Measurements from ENCODE around the gene BPGM. TPM values are rescaled to one million over a fixed set of nuclear protein-coding genes. Genes with fewer than 3 reads are reported as not detected.
A peak's percentile ranks its signal among the peaks of the same experiment; 100 is the strongest.
"Not testable (repeated sequence)": the region's sequence is repeated elsewhere in the genome, so short reads cannot be mapped to it uniquely, and the experiment has no call there.

Gene BPGM
- total RNA-seq, 2 experiments from 2014 or later = 18.6 to 19.7 TPM

GRCh38 chr7:134637934-134638719 lies 8.5 kb upstream of the BPGM start:
- CTCF ChIA-PET = interaction anchor here (1.0 to 7.4 kb wide), 2 partner anchors 64 to 531 kb away, joined by 4 to 65 read pairs; no protein-coding TSS in a partner anchor

GRCh38 chr7:134639061-134639460 lies 7.6 kb upstream of the BPGM start:
- peaks cover 60% of the 10 kb centered on the region for H3K4me1 Mint-ChIP-seq
- ATAC-seq (no peak), DNase-seq (no peak)
- no peak overlapping the region for H3K4me3 Mint-ChIP-seq
- H3K9me3 Mint-ChIP-seq (ENCODE audit: low read depth) = peaks cover 4% of the 10 kb centered on the region
- CTCF ChIA-PET = no interaction called here
- H3K27me3 Mint-ChIP-seq = no peaks in the 10 kb centered on the region
- H3K27ac Mint-ChIP-seq = no peak overlapping the region
- peaks cover 13% of the 10 kb centered on the region for H3K36me3 Mint-ChIP-seq

More at GRCh38 chr7:134637934-134638719, 8.5 kb upstream of the BPGM start:
- Mint-ChIP-seq H3K4me1 (peaks cover 58% of the 10 kb centered on the region), H3K9me3 (ENCODE audit: low read depth) (peaks cover 4% of the 10 kb centered on the region), H3K36me3 (peaks cover 13% of the 10 kb centered on the region), H3K4me3 (no peak overlapping the region), H3K27me3 (no peaks in the 10 kb centered on the region), H3K27ac (peak overlapping the region; percentile 12)
- ATAC-seq (no peak), DNase-seq (no peak)

GRCh38 chr7:134639683-134640279 lies 6.9 kb upstream of the BPGM start:
- peaks cover 58% of the 10 kb centered on the region for H3K4me1 Mint-ChIP-seq
- H3K27ac Mint-ChIP-seq = no peak overlapping the region
- no peak overlapping the region for H3K4me3 Mint-ChIP-seq

GRCh38 chr7:134640842-134641715 lies 5.6 kb upstream of the BPGM start:
- Mint-ChIP-seq H3K27me3 (no peaks in the 10 kb centered on the region), H3K36me3 (peaks cover 13% of the 10 kb centered on the region), H3K4me3 (no peak overlapping the region)

More at GRCh38 chr7:134639683-134640279, 6.9 kb upstream of the BPGM start:
- peaks cover 13% of the 10 kb centered on the region for H3K36me3 Mint-ChIP-seq
- peaks cover 4% of the 10 kb centered on the region for H3K9me3 Mint-ChIP-seq (ENCODE audit: low read depth)
- CTCF ChIA-PET = interaction anchor here (1.1 kb wide), 1 partner anchor 111 kb away, joined by 4 read pairs; no protein-coding TSS in a partner anchor
- ATAC-seq (no peak), DNase-seq (no peak)
- no peaks in the 10 kb centered on the region for H3K27me3 Mint-ChIP-seq

GRCh38 chr7:134641981-134642380 lies 4.7 kb upstream of the BPGM start:
- not testable (repeated sequence) for DNase-seq; H3K9me3 Mint-ChIP-seq (ENCODE audit: low read depth); H3K27me3 Mint-ChIP-seq; H3K36me3 Mint-ChIP-seq; H3K4me3 Mint-ChIP-seq; ATAC-seq
- CTCF ChIA-PET = interaction anchor here (1.3 kb wide), 1 partner anchor 36 kb away, joined by 3 read pairs; no protein-coding TSS in a partner anchor
- Mint-ChIP-seq H3K4me1 (peaks cover 39% of the 10 kb centered on the region), H3K27ac (peak overlapping the region; percentile 69)

More at GRCh38 chr7:134640842-134641715, 5.6 kb upstream of the BPGM start:
- DNase-seq (no peak), ATAC-seq (peak; percentile 70)
- Mint-ChIP-seq H3K27ac (peak overlapping the region; percentile 69), H3K9me3 (ENCODE audit: low read depth) (peaks cover 4% of the 10 kb centered on the region), H3K4me1 (peaks cover 48% of the 10 kb centered on the region)
- CTCF ChIA-PET = interaction anchor here (1.3 kb wide), 1 partner anchor 35 kb away, joined by 3 read pairs; no protein-coding TSS in a partner anchor

GRCh38 chr7:134643131-134643530 lies 3.5 kb upstream of the BPGM start:
- Mint-ChIP-seq H3K9me3 (ENCODE audit: low read depth) (peaks cover 4% of the 10 kb centered on the region), H3K4me1 (peaks cover 33% of the 10 kb centered on the region), H3K27me3 (no peaks in the 10 kb centered on the region), H3K27ac (no peak overlapping the region), H3K36me3 (peaks cover 5% of the 10 kb centered on the region), H3K4me3 (no peak overlapping the region)
- DNase-seq = no peak
- ATAC-seq = no peak
- CTCF ChIA-PET = interaction anchor here (1.2 kb wide), 1 partner anchor 10 kb away, joined by 3 read pairs; no protein-coding TSS in a partner anchor

- H3K4me1 Mint-ChIP-seq = peaks cover 43% of the 10 kb centered on the region
- H3K36me3 Mint-ChIP-seq = peaks cover 13% of the 10 kb centered on the region
- H3K27ac Mint-ChIP-seq = no peak overlapping the region
- CTCF ChIA-PET = interaction anchor here (2.5 to 4.6 kb wide), 3 partner anchors 11 to 213 kb away, joined by 6 to 41 read pairs (median 17); no protein-coding TSS in a partner anchor
- no peaks in the 10 kb centered on the region for H3K27me3 Mint-ChIP-seq
- ATAC-seq (no peak), DNase-seq (no peak)
- H3K9me3 Mint-ChIP-seq (ENCODE audit: low read depth) = peaks cover 2% of the 10 kb centered on the region
- H3K4me3 Mint-ChIP-seq = no peak overlapping the region
These were observed 1.2 kb upstream of the BPGM start for GRCh38 chr7:134645478-134645877.

- H3K4me3 Mint-ChIP-seq = no peak overlapping the region
- ATAC-seq = no peak
- peaks cover 13% of the 10 kb centered on the region for H3K36me3 Mint-ChIP-seq
- H3K4me1 Mint-ChIP-seq = peaks cover 40% of the 10 kb centered on the region
- H3K9me3 Mint-ChIP-seq (ENCODE audit: low read depth) = peaks cover 2% of the 10 kb centered on the region
- H3K27me3 Mint-ChIP-seq = no peaks in the 10 kb centered on the region
- CTCF ChIA-PET = interaction anchor here (1.6 to 4.6 kb wide), 4 partner anchors 11 to 213 kb away, joined by 4 to 41 read pairs (median 12); no protein-coding TSS in a partner anchor
- no peak overlapping the region for H3K27ac Mint-ChIP-seq
- no peak for DNase-seq
These were observed 718 bp upstream of the BPGM start for GRCh38 chr7:134645935-134646334.

GRCh38 chr7:134648456-134648855 lies 1.8 kb downstream of the BPGM start:
- ATAC-seq = no peak
- H3K4me3 Mint-ChIP-seq = no peak overlapping the region
- no peak for DNase-seq
- H3K4me1 Mint-ChIP-seq = peaks cover 36% of the 10 kb centered on the region
- H3K36me3 Mint-ChIP-seq = peaks cover 15% of the 10 kb centered on the region
- H3K27ac Mint-ChIP-seq = peak overlapping the region; percentile 66
- no peaks in the 10 kb centered on the region for H3K27me3 Mint-ChIP-seq
- CTCF ChIA-PET = interaction anchor here (1.2 to 4.6 kb wide), 6 partner anchors 9 to 53 kb away, joined by 5 to 41 read pairs (median 8); no protein-coding TSS in a partner anchor
- H3K9me3 Mint-ChIP-seq (ENCODE audit: low read depth) = no peaks in the 10 kb centered on the region

- peak overlapping the region; percentile 7 for H3K4me3 Mint-ChIP-seq
- no peaks in the 10 kb centered on the region for H3K9me3 Mint-ChIP-seq (ENCODE audit: low read depth)
- H3K4me1 Mint-ChIP-seq = peaks cover 41% of the 10 kb centered on the region
- CTCF ChIA-PET = interaction anchor here (0.7 to 3.3 kb wide), 3 partner anchors 13 to 44 kb away, joined by 3 to 10 read pairs (median 6); no protein-coding TSS in a partner anchor
- H3K27ac Mint-ChIP-seq = no peak overlapping the region
- DNase-seq = no peak
- H3K27me3 Mint-ChIP-seq = no peaks in the 10 kb centered on the region
- ATAC-seq = no peak
- H3K36me3 Mint-ChIP-seq = peaks cover 18% of the 10 kb centered on the region
These were observed 2.6 kb downstream of the BPGM start for GRCh38 chr7:134649226-134649775.

- Mint-ChIP-seq H3K27ac (no peak overlapping the region), H3K4me3 (no peak overlapping the region), H3K4me1 (peaks cover 57% of the 10 kb centered on the region), H3K36me3 (peaks cover 42% of the 10 kb centered on the region), H3K9me3 (ENCODE audit: low read depth) (peaks cover 6% of the 10 kb centered on the region), H3K27me3 (no peaks in the 10 kb centered on the region)
- CTCF ChIA-PET = no interaction called here
- ATAC-seq (no peak), DNase-seq (no peak)
These were observed 5.3 kb downstream of the BPGM start for GRCh38 chr7:134651991-134652390.

GRCh38 chr7:134654104-134654775 lies 7.6 kb downstream of the BPGM start:
- CTCF ChIA-PET = interaction anchor here (1.0 kb wide), 1 partner anchor 16 kb away, joined by 3 read pairs; no protein-coding TSS in a partner anchor

More at GRCh38 chr7:134654104-134654775, 7.6 kb downstream of the BPGM start:
- H3K36me3 Mint-ChIP-seq = peaks cover 46% of the 10 kb centered on the region
- peaks cover 60% of the 10 kb centered on the region for H3K4me1 Mint-ChIP-seq
- H3K4me3 Mint-ChIP-seq = peak overlapping the region; percentile 30
- peaks cover 6% of the 10 kb centered on the region for H3K9me3 Mint-ChIP-seq (ENCODE audit: low read depth)
- H3K27ac Mint-ChIP-seq = peak overlapping the region; percentile 91
- H3K27me3 Mint-ChIP-seq = no peaks in the 10 kb centered on the region
- ATAC-seq (peak; percentile 88), DNase-seq (no peak)

Data from activated CD8-positive, alpha-beta memory T cell treated with anti-CD3 and anti-CD28 coated beads, Interleukin-2, amount 10 ng/mL, durations not matched to agents 7 days and 5 days (primary cell).